B cell (primary cell): ENCODE results near the gene RFX3.

ENCODE experiments used
- CTCF ChIP-seq: fragments of 200-600 bp; IDR thresholded peaks from one replicate; pipeline ENCODE4 v1.8.0; 2022; ENCODE audit warnings: antibody characterized with exemption, mild to moderate bottlenecking
- EZH2 ChIP-seq: IDR thresholded peaks from 2 replicates; pipeline ENCODE4 v1.6.1; 2012; ENCODE audit warnings: borderline replicate concordance, low read depth, mild to moderate bottlenecking, moderate library complexity, low read length; ENCODE audit not compliant: insufficient read depth, poor library complexity, severe bottlenecking

- no peak for TF ChIP-seq EZH2
- no peak for TF ChIP-seq CTCF
Observed at GRCh38 chr9:3409453-3409852, 116.3 kb downstream of the RFX3 start.
